ENCODE measurements around the gene ABCC11. TPM values are rescaled to one million over a fixed set of nuclear protein-coding genes. Genes with fewer than 3 reads are reported as not detected.

Gene ABCC11
- total and polyA plus RNA-seq, 2 of the 4 experiments (the other 2 are of a cell fraction) = 0.09 to 0.18 TPM

GRCh38 chr16:48279199-48279598 lies 31.9 kb upstream of the ABCC11 start:
- ATAC-seq (ENCODE audit: low read depth) (no peak), DNase-seq (no peak)
- Histone ChIP-seq H3K9ac (ENCODE audit: low read depth, low read length) (no peak overlapping the region), H3K56ac (ENCODE audit: extremely low read depth, insufficient read depth, low read length) (no peak overlapping the region), H3K4me3 (ENCODE audit: insufficient read depth, low read depth, low read length) (no peak overlapping the region), H4K91ac (ENCODE audit: insufficient read depth, low read depth, low read length) (no peak overlapping the region), H3K27me3 (ENCODE audit: control insufficient read depth, insufficient read depth, low read length) (no peaks in the 10 kb centered on the region), H4K5ac (ENCODE audit: low read depth, low read length) (no peak overlapping the region), H3K18ac (ENCODE audit: low read depth, low read length) (no peak overlapping the region), H2BK20ac (ENCODE audit: low read depth, low read length) (no peak overlapping the region), H3K14ac (replicated peaks; ENCODE audit: low read depth, low read length) (no peak overlapping the region), H3K27ac (ENCODE audit: insufficient read depth, low read length) (no peak overlapping the region), H2BK120ac (ENCODE audit: low read depth, low read length) (no peak overlapping the region), H4K8ac (ENCODE audit: low read depth in 2 of 2, low read length in 2 of 2) (no peak overlapping the region), H2BK5ac (ENCODE audit: low read depth, low read length, poor library complexity, severe bottlenecking) (no peak overlapping the region), H3K36me3 (ENCODE audit: control insufficient read depth, insufficient read depth, low read length) (peaks cover 8% of the 10 kb centered on the region), H2BK15ac (ENCODE audit: low read depth, low read length) (no peak overlapping the region), H3K4me2 (ENCODE audit: low read depth, low read length) (no peak overlapping the region), H2AK9ac (replicated peaks; ENCODE audit: low read depth, low read length, poor library complexity) (no peak overlapping the region), H3K23ac (ENCODE audit: low read depth, low read length) (no peak overlapping the region), H3K4me1 (ENCODE audit: control insufficient read depth, insufficient read depth, low read length) (peaks cover 2% of the 10 kb centered on the region), H3K79me1 (ENCODE audit: low read depth in 1 of 2, low read length in 2 of 2) (peaks cover 31 to 34% of the 10 kb centered on the region in 2 experiments), H3K9me3 (ENCODE audit: control insufficient read depth, insufficient read depth, low read length) (no peaks in the 10 kb centered on the region), H3K4ac (ENCODE audit: low read depth, low read length) (no peak overlapping the region), H4K20me1 (ENCODE audit: insufficient read depth, low read length) (peaks cover 3% of the 10 kb centered on the region; the same call in 1 of the 2 replicates), H2AFZ (replicated peaks; ENCODE audit: low read length, poor library complexity) (no peak overlapping the region), H2AK5ac (ENCODE audit: low read depth, low read length) (no peak overlapping the region), H3K9me1 (ENCODE audit: insufficient read depth, low read length) (0 out of 2 replicates have a peak, but pooled peaks cover 2% of the 10 kb centered on the region)
- 77% methylated on average over 2 of the region's 2 CpGs; no CpG with 5 or more reads in 1 of the 2 experiments for WGBS, 2 experiments (ENCODE audit: extremely low coverage in 2 of 2, insufficient read length in 1 of 2)
- CTCF ChIA-PET = no interaction called here
- no peak for TF ChIP-seq CTCF (conservative IDR thresholded peaks at IDR 0.05; ENCODE audit: low read depth, low read length)
- TF ChIP-seq CHD1 (IDR thresholded peaks at IDR 0.05; ENCODE audit: low read depth, low read length) = no peak
- TF ChIP-seq BHLHE40 (IDR thresholded peaks at IDR 0.05; ENCODE audit: low read depth, low read length) = no peak
- TF ChIP-seq RCOR1 (IDR thresholded peaks at IDR 0.05; ENCODE audit: insufficient replicate concordance, low read length) = no peak
- no peak for TF ChIP-seq SMC3 (IDR thresholded peaks at IDR 0.05; ENCODE audit: low read depth, low read length)
- no peak for TF ChIP-seq RFX5 (IDR thresholded peaks at IDR 0.05; ENCODE audit: low read depth, low read length)
- no peak for TF ChIP-seq MAFK (IDR thresholded peaks at IDR 0.05; ENCODE audit: low read depth, low read length)
- TF ChIP-seq RAD21 (IDR thresholded peaks at IDR 0.05; ENCODE audit: low read length) = no peak
- TF ChIP-seq CEBPB (IDR thresholded peaks at IDR 0.05; ENCODE audit: low read depth, low read length) = no peak
- TF ChIP-seq FOS (IDR thresholded peaks at IDR 0.05; ENCODE audit: low read depth, low read length) = no peak
- TF ChIP-seq POLR2A (IDR thresholded peaks at IDR 0.05; ENCODE audit: low read depth, low read length) = no peak
- no peak for TF ChIP-seq ELK1 (IDR thresholded peaks at IDR 0.05; ENCODE audit: borderline replicate concordance, low read depth, low read length)
- TF ChIP-seq USF2 (IDR thresholded peaks at IDR 0.05; ENCODE audit: low read depth, low read length) = no peak
- TF ChIP-seq NFE2L2 (IDR thresholded peaks at IDR 0.05; ENCODE audit: low read depth, low read length) = no peak
- no peak for TF ChIP-seq MAZ (IDR thresholded peaks at IDR 0.05; ENCODE audit: borderline replicate concordance, low read depth, low read length)
- no peak for TF ChIP-seq MXI1 (IDR thresholded peaks at IDR 0.05; ENCODE audit: borderline replicate concordance, low read depth, low read length)
- in situ Hi-C loops (cut with MboI; ENCODE audit: low sequenced_read_pairs) (no loop called here), intact Hi-C loops (cut with micrococcal nuclease) (loop anchor here (1.0 kb wide), 1 partner anchor 33 kb away; no protein-coding TSS in a partner anchor), dilution Hi-C loops (cut with HindIII; ENCODE audit: low sequenced_read_pairs, unreplicated experiment) (no loop called here)
- no TSS peak for BruUV-seq (replicated peaks)
- POLR2A ChIA-PET (ENCODE audit: unreplicated experiment) = no interaction called here

All from IMR-90 (cell line).